AG09319 (cell line): ENCODE data around the gene NECAP2.
"Not testable (repeated sequence)": the region's sequence is repeated elsewhere in the genome, so short reads cannot be mapped to it uniquely, and the experiment has no call there.

Source experiments
- DNase-seq: peaks from one replicate; pipeline ENCODE4 v3.0.0-alpha.2; 2010; ENCODE audit warnings: low read depth; ENCODE audit errors: extremely low read depth
- TF ChIP-seq, protein P1 (sequence below): IDR thresholded peaks from 2 replicates; pipeline ENCODE4 v1.5.1; 2011; ENCODE audit warnings: low read depth, mild to moderate bottlenecking, inconsistent platforms, low read length, moderate library complexity

Gene NECAP2

DNA sequence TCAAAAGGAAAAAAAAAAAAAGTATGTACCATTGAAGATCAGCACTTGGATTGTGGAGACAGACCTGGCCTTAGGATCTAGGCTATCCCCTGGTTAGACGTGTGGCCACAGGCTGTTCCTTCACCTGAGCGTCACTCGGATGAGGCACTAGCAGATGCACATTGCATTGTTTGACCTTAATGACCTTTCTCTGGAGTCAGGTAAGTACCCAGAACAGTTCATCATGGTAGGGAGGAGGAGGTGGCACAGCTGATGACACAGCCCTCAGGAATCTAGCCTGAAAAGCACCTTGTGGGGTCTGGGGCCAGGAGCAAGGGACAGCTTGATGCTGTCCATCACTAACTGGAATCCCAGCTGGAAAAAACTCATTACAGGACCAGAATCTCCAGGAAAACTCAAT is 21.2 kb downstream of the NECAP2 start:
- TF ChIP-seq, protein P1, sequence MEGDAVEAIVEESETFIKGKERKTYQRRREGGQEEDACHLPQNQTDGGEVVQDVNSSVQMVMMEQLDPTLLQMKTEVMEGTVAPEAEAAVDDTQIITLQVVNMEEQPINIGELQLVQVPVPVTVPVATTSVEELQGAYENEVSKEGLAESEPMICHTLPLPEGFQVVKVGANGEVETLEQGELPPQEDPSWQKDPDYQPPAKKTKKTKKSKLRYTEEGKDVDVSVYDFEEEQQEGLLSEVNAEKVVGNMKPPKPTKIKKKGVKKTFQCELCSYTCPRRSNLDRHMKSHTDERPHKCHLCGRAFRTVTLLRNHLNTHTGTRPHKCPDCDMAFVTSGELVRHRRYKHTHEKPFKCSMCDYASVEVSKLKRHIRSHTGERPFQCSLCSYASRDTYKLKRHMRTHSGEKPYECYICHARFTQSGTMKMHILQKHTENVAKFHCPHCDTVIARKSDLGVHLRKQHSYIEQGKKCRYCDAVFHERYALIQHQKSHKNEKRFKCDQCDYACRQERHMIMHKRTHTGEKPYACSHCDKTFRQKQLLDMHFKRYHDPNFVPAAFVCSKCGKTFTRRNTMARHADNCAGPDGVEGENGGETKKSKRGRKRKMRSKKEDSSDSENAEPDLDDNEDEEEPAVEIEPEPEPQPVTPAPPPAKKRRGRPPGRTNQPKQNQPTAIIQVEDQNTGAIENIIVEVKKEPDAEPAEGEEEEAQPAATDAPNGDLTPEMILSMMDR: no peak
- DNase-seq: no peak

DNA sequence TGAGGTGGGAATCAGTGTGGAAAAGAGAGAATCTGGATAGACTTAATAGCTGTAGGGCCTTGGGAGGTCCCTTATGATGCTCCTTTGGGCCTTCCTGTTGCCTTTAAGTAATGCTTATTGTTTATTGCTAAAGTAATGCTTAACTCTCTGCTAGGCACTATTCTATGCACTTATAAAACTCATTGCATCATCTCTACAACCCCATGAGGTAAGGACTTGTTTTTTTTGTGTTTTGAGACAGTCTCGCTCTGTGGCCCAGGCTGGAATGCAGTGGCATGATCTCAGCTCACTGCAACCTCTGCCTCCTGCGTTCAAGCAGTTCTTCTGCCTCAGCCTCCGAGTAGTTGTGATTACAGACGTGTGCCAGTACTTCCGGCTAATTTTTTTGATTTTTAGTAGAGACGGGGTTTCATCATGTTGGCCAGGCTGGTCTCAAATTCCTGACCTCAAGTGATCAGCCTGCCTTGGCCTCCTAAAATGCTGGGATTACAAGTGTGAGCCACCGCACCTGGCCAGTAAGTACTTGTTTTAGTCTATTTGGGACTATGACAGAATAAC is 22.3 kb downstream of the NECAP2 start:
- no peak for DNase-seq

DNA sequence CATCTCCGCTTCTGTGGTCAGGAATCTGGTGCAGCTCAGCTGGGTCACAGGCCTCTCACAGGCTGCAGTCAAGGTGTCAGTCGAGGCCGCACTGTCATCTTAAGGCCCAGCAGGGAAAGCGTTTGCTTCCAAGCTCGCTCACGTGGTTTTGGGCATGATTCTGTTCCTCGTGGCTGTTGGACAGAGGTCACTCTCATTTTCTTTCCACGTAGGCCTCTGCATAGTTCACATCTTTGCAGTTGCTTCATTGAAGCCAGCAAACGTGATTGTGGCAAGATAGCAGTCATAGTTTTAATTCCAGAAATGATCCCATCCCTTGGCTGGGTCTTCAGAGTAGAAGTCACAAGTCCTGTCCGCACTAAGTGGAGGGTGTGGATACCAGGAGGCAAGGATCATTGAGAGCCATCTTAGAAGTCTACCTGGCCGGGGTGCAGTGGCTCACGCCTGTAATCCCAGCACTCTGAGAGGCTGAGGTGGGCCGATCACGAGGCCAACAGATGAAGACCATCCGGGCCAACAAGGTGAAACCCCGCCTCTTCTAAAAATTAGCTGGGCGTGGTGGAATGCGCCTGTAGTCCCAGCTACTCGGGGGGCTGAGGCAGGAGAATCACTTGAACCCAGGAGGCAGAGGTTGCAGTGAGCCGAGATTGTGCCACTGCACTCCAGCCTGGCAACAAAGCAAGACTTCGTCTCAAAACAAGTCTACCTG is 24.5 kb downstream of the NECAP2 start:
- no peak for DNase-seq
- TF ChIP-seq, protein P1: no peak

More for the DNA sequence above, 22.3 kb downstream of the NECAP2 start:
- TF ChIP-seq, protein P1: no peak

DNA sequence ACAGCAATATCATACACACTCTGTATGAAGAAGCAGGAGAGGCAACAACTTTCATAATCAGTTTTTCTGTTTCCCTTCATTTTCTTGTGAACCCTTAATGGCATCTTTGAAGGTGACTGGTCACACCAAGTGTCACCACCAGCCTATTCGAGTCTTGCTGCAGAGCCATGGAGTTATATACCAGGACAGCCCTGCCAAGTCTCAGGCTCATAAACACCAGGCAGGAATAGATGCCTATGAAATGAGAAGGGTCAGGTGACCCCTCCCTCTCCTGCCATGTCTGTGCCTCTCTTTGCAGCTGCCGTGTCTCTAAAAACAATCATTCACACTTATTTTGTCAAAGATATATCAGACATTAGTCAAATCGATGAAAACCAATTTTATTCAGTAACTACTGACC is 28.0 kb downstream of the NECAP2 start:
- TF ChIP-seq, protein P1: no peak

DNA sequence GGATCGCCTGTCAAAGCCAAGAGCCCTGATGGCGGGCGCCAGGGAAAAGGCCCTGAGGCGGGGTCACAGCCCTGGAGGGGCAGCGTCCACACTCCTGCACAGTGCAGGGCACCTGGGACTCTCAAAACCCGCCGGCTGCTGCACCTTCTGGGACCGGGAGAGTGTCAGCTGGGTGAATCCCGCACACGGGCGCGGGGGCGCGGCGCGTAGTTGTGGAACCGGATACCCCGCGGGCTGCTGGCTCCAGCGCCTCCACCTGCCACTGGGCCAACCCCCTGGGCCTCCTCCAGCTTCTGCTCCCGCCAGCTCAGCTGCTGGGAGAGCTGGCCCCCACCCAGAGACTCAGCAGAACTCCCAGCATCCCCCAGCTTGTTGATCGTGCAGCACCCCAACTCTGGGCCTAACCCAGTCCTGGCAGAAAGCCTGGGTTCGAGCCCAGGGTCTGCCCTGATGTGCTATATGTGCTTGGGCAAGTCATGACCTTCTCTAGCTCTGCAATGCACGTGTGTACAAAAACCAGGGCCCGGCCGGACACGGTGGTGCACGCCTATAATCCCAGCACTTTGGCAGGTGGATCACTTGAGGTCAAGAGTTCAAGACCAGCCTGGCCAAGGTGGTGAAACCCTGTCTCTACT is 33.8 kb downstream of the NECAP2 start:
- no peak for DNase-seq
- TF ChIP-seq, protein P1: no peak

More for the DNA sequence above, 28.0 kb downstream of the NECAP2 start:
- DNase-seq: no peak

DNA sequence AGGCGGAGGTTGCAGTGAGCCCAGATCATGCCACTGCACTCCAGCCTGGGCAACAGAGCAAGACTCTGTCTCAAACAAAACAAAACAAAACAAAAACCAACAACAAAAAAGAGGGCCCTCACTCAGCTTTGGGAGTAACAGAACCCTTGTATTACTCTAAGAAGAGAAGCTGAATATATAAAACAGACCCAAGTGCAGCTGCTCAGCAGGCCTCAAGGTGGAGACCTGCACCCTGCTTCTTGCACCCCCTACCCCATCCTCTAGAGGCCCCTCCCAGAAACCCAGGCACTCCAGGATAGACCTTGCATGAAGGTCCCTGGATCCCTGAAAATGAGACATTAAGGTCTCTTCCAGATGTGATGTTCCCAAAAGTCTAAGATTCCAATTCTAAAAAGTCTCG is 34.4 kb downstream of the NECAP2 start:
- not testable (repeated sequence) for DNase-seq

DNA sequence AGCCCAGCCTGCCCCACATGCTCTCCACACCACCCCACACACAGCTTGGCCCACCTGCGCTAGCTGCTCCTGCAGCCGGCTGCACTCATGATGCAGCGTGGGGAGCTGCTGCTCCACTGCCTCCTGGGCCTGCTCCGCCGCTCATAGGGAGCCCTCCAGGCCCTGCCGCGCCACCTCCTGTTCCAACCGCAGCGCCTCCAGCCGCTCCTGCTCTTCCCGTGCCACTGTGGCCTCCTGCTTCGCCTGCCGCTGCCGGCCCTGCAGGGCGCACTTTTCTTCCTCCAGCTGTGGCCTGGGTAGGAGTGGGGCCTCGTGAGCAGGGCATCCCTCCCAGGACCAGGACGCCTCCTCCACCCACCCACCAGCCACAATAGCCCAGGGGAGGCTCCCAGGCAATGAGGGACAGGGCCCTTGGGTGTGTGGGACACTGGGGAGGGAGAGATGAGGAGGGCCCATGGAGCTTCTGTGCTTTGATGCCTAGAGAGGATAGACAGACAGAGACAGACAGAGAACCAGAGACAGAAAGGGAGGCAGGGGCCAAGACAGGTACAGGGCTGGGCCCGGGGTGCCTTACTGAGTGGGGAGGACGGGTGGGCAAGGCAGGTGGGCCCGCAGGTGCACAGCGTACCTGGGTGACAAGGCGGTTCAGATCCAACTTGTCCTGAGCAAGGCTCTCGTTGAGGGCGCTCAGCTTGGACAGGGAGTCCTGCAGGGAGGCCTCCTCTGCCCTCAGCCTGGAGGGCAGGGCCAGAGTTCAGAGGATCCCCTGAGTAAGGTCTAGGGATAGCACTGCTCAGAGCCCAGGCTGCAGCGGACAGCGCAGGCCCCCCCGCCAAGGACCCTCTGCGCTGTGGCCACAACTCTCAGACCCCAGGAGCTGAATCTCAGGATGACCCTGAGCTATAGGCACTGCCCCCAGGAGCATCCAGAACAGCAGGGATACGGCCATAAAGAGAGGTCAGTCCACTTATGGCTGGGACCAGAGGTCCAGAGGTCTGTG is 35.5 kb downstream of the NECAP2 start:
- DNase-seq: not testable (repeated sequence)

DNA sequence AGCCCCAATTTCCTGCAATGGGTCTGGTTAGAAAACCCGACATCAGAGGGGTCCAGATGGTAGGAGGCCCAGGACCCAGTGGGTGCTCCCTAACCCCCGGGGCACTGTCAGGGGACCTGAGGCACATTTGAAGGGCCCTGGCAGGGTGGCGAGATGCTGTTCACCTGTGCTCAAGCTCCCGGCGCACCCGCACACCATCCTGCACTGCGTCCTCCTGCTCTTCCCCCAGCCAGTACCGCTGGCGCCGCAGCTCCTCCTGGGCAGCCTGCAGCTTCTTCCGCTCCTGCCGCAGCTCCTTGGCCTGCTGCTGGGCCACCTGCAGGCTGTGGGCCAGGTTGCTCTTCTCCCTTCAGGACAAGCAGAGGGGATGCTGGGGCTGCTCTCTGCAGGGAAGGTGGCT is 37.6 kb downstream of the NECAP2 start:
- TF ChIP-seq, protein P1: no peak
- no peak for DNase-seq

DNA sequence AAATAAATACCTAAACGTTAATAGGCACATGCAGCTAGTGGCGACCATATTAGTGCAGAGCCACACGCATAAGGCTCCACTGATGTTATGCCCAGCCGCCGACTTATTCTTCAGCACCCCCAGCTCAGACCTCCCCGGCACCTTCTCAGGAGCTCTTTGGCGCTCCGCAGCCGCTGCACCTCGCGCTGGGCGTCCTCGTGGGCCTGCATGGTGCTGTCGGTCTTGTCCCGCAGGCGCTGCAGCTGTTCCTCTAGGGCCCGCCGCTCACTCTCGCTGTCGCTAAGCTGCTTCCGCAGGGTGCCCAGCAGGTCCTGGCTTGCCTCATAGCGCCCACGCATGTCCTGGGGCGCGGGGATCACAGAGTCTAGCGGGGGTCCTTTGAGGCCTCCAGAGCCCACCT is 42.6 kb downstream of the NECAP2 start:
- not testable (repeated sequence) for DNase-seq

DNA sequence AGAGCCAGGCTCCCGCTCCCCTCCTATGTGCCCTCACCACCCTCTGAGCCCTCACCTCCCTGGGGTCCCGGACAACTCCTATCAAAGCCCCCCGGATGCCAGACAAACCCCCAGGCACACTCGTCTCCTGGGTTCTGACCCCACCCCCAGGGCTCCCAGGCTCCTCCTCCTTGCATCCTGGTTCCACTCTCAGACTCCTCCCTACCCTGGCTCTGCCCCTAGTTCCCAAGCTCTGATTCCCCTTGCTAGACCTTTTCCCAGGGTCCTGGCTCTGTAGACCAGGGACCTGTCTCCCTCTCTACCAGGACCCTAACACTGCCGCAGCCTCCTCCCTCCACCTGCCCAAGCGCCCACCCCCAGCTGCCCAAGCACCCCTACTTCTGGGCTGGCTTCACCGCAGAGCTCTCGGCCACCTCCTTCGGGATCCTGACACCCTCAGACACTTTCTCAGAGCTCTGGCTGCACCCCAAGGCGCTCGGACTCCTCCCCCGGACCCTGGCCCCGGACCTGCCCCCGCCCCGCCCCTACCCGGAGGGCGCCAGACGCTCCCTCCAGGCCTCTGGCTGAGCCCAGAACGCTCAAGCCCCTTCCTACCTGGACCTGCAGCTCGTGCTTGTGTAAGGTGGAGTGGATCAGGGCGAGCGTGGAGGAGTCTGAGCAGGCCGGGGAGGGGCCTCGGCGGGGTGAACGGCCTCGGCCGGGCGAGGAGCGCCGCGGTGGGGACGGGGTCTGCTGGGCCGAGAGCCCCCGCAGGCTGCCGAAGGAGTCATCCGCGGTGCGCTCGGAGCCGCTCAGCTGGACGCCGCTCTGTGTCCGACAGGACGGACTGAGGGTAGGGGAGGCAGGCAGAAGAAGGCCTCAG is 43.3 kb downstream of the NECAP2 start:
- DNase-seq: not testable (repeated sequence)
